GM12878 (cell line): ENCODE data around the gene CHST2. TPM values are rescaled to one million over a fixed set of nuclear protein-coding genes. Genes with fewer than 3 reads are reported as not detected.

ENCODE experiments used
- ATAC-seq: fragments of 200-7000 bp; cut with Tn5 transposase; 3 replicates; pipeline ENCODE4 v1.9.1; 2020; ENCODE audit warnings: mild to moderate bottlenecking, moderate library complexity
- BruUV-seq: library from RNA; stranded (reverse); fragments of 400-500 nt; replicated peaks from 2 replicates; lab custom pipeline; 2021; lab: Mats Ljungman, UMichigan
- CTCF ChIA-PET: fragments of 300-600 bp; sonication (Branson Sonifier 250); formaldehyde crosslinking; extraction: SDS; loops from one replicate; lab custom pipeline; 2021; ENCODE audit warnings: inconsistent platforms; lab: Yijun Ruan, JAX
- POLR2A ChIA-PET: fragments of 350-600 bp; formaldehyde crosslinking; extraction: SDS; loops from one replicate; lab custom pipeline; 2021; ENCODE audit warnings: inconsistent platforms; lab: Charles Lee
- RAD21 ChIA-PET: fragments of 300-600 bp; sonication (Branson Sonifier 250); formaldehyde crosslinking; loops from one replicate; lab custom pipeline; 2023; ENCODE audit warnings: antibody characterized with exemption; ENCODE audit not compliant: unreplicated experiment; lab: Charles Lee
- SMC1A ChIA-PET: fragments of 300-600 bp; sonication (Branson Sonifier 250); formaldehyde crosslinking; loops from one replicate; lab custom pipeline; 2023; ENCODE audit not compliant: unreplicated experiment, uncharacterized antibody; lab: Charles Lee
- DNase-seq: peaks from one replicate; pipeline ENCODE4 v3.0.0-alpha.2; 2011; ENCODE audit warnings: low read depth, low spot score
- FAIRE-seq: peaks from 3 replicates; lab custom pipeline; 2011; peaks lifted over from hg19 to GRCh38; lab: Jason Lieb, UNC
- H2AFZ ChIP-seq: 2 replicates; pipeline ENCODE4 v1.6.0; 2011; ENCODE audit warnings: low read depth, low read length, control low read depth; ENCODE audit not compliant: control insufficient read depth
- H3K27ac ChIP-seq: 2 replicates; pipeline ENCODE4 v1.5.1; 2011; ENCODE audit warnings: control low read depth; ENCODE audit not compliant: control insufficient read depth, insufficient read depth
- H3K27me3 ChIP-seq, 2 experiments: replicated peaks in 1 of 2; 2 replicates each; pipeline versions ENCODE4 v1.6.0 to v1.6.1; 2011; ENCODE audit warnings: low read length in 1 of 2; ENCODE audit not compliant: control insufficient read depth in 2 of 2, insufficient read depth in 2 of 2
- H3K36me3 ChIP-seq, 2 experiments: 2 replicates each; pipeline ENCODE4 v1.5.1; 2011; ENCODE audit warnings: low read length in 1 of 2; ENCODE audit not compliant: control insufficient read depth in 2 of 2, insufficient read depth in 2 of 2
- H3K4me1 ChIP-seq: 2 replicates; pipeline ENCODE4 v1.6.1; 2011; ENCODE audit warnings: mild to moderate bottlenecking, low read length, moderate library complexity, mixed read lengths; ENCODE audit not compliant: control insufficient read depth, insufficient read depth
- H3K4me2 ChIP-seq: 2 replicates; pipeline ENCODE4 v1.6.0; 2011; ENCODE audit warnings: control low read depth; ENCODE audit not compliant: control insufficient read depth, insufficient read depth
- H3K4me3 ChIP-seq: fragments of 200-600 bp; sonication (generic); 2 replicates; pipeline ENCODE4 v1.5.1; 2016
- H3K79me2 ChIP-seq: 2 replicates; pipeline ENCODE4 v1.6.0; 2011; ENCODE audit warnings: low read length; ENCODE audit not compliant: control insufficient read depth, insufficient read depth
- H3K9ac ChIP-seq: 2 replicates; pipeline ENCODE4 v1.8.0; 2011; ENCODE audit warnings: low read length, control low read depth, mixed read lengths; ENCODE audit not compliant: control insufficient read depth, insufficient read depth
- H3K9me3 ChIP-seq: replicated peaks from 3 replicates; pipeline ENCODE4 v1.5.1; 2011; ENCODE audit warnings: mild to moderate bottlenecking, low read length; ENCODE audit not compliant: control insufficient read depth, insufficient read depth
- H4K20me1 ChIP-seq: 2 replicates; pipeline ENCODE4 v1.6.0; 2011; ENCODE audit not compliant: control insufficient read depth, insufficient read depth
- ASH2L ChIP-seq: fragments of 300-600, 200-600 bp; sonication (generic); IDR thresholded peaks from 2 replicates; pipeline ENCODE4 v1.6.1; 2017; ENCODE audit warnings: low read depth, mild to moderate bottlenecking, borderline replicate concordance
- EP300 ChIP-seq, 2 experiments: fragments of 150-350 bp in 1 of 2; IDR thresholded peaks; 2 replicates each; pipeline ENCODE4 v1.6.1; 2011 to 2012; ENCODE audit warnings: low read depth in 2 of 2, low read length in 2 of 2, borderline replicate concordance in 1 of 2, improper control_type of control experiment in 1 of 2, inconsistent platforms in 1 of 2; ENCODE audit not compliant: control insufficient read depth in 1 of 2
- ETV6 ChIP-seq, 2 experiments: fragments of 450-650 bp in 1 of 2; IDR thresholded peaks in 1 of 2; conservative IDR thresholded peaks in 1 of 2; 2 replicates each; pipeline ENCODE4 v1.6.1; 2014; ENCODE audit warnings: antibody characterized with exemption in 1 of 2, borderline replicate concordance in 1 of 2, low read depth in 1 of 2, mild to moderate bottlenecking in 1 of 2, moderate library complexity in 1 of 2
- NBN ChIP-seq: fragments of 450-650 bp; IDR thresholded peaks from 2 replicates; pipeline ENCODE4 v1.6.1; 2016
- NFXL1 ChIP-seq: fragments of 450-650 bp; IDR thresholded peaks from 2 replicates; pipeline ENCODE4 v1.6.1; 2017; ENCODE audit warnings: antibody characterized with exemption, mild to moderate bottlenecking, borderline replicate concordance
- NKRF ChIP-seq: fragments of 450-650 bp; conservative IDR thresholded peaks from 2 replicates; pipeline ENCODE4 v1.6.1; 2017; ENCODE audit warnings: mild to moderate bottlenecking, moderate library complexity
- POLR2A ChIP-seq: IDR thresholded peaks from 2 replicates; pipeline ENCODE4 v1.6.1; 2011; ENCODE audit warnings: low read depth, mild to moderate bottlenecking, low read length
- SP1 ChIP-seq: IDR thresholded peaks from one replicate; pipeline ENCODE4 v1.6.1; 2011; ENCODE audit warnings: low read depth, low read length
- TCF3 ChIP-seq: IDR thresholded peaks from 2 replicates; pipeline ENCODE4 v1.6.1; 2012; ENCODE audit warnings: low read depth, mild to moderate bottlenecking, low read length, borderline replicate concordance; ENCODE audit not compliant: insufficient read depth
- WRNIP1 ChIP-seq: IDR thresholded peaks from 2 replicates; pipeline ENCODE4 v1.6.1; 2011; ENCODE audit warnings: low read depth, low read length, improper control_type of control experiment, borderline replicate concordance
- ZNF207 ChIP-seq: fragments of 450-650 bp; IDR thresholded peaks from 2 replicates; pipeline ENCODE4 v1.6.1; 2014; ENCODE audit warnings: antibody characterized with exemption, mild to moderate bottlenecking, borderline replicate concordance
- ZNF592 ChIP-seq: fragments of 450-650 bp; IDR thresholded peaks from 2 replicates; pipeline ENCODE4 v1.6.1; 2017; ENCODE audit warnings: mild to moderate bottlenecking, moderate library complexity
- WGBS: methylation state at CpG from one replicate; pipeline ENCODE4 v1.1.6; 2016; ENCODE audit warnings: low lambda C conversion rate; ENCODE audit not compliant: insufficient replicate concordance, insufficient coverage; ENCODE audit errors: missing lambda C conversion rate; 5-methylcytosine and 5-hydroxymethylcytosine counted together
- in situ Hi-C: fragments of 300-500 bp; cut with MboI; formaldehyde crosslinking; loops from 9 replicates; pipeline ENCODE4 v1.14.3; 2018; ENCODE audit warnings: mixed read lengths
- intact Hi-C: fragments of 100-400 bp; cut with micrococcal nuclease; formaldehyde crosslinking; loops from one replicate; pipeline ENCODE4 v1.14.2; 2022; ENCODE audit not compliant: unreplicated experiment
- polyA plus RNA-seq, 11 experiments: library from polyadenylated mRNA; depleted of rRNA in 4 of 11; unstranded in 6 of 11; stranded (reverse) in 5 of 11; fragments of >200 nt; fragmentation: Nextera tagmentation in 4 of 11; fragmentation: Illumina TruSeq in 1 of 11; extraction: Ambion mirVana in 4 of 11; extraction: Trizol in 1 of 11; gene quantifications; 1 replicate in 1 of 11; 2 replicates in 10 of 11; pipeline versions ENCODE4 v1.2.1 to v1.2.3, GENCODE V29; 2011 to 2016; ENCODE audit warnings: inconsistent platforms in 2 of 11, missing spikeins in 2 of 11, low read depth in 1 of 11
- total RNA-seq, 4 experiments: library from RNA; depleted of rRNA in 3 of 4; stranded (reverse); fragments of >200 nt in 3 of 4; fragmentation: Illumina TruSeq in 1 of 4; extraction: Trizol in 1 of 4; gene quantifications; 2 replicates each; pipeline versions ENCODE4 v1.2.1 to v1.2.3, GENCODE V29; 2013 to 2021

CHST2 gene
- total and polyA plus RNA-seq, 10 of the 15 experiments (the other 5 are each of a cell fraction or from before 2014, with no cell fraction given) = 1.6 to 37.2 (median 8.8) TPM

GRCh38 chr3:143122089-143122430 is 2.5 kb downstream of the CHST2 start (continued):
- no peak for TF ChIP-seq NFXL1
- TF ChIP-seq, all 136 proteins: peak for 0

- H3K79me2 ChIP-seq = peaks cover 43% of the 10 kb centered on the region
- TF ChIP-seq SP1 = no peak
- TF ChIP-seq ETV6 (conservative IDR thresholded peaks at IDR 0.05 in 1 of 2, IDR thresholded peaks at IDR 0.05 in 1 of 2; ENCODE audit: borderline replicate concordance in 1 of 2, low read depth in 1 of 2) = no peak
- no peak for TF ChIP-seq NBN
- peak; percentile 19 to 68; a peak in 3 of 4 replicates for TF ChIP-seq EP300 (IDR thresholded peaks at IDR 0.05; ENCODE audit: borderline replicate concordance in 1 of 2, control insufficient read depth in 1 of 2, low read depth in 2 of 2, low read length in 2 of 2)
- TF ChIP-seq NKRF = no peak
- TF ChIP-seq ZNF592 = no peak
- no peak for TF ChIP-seq TCF3
- no peak for TF ChIP-seq WRNIP1
- TF ChIP-seq ASH2L = no peak
- TF ChIP-seq ZNF207 = no peak
- no peak for TF ChIP-seq POLR2A
Observed at GRCh38 chr3:143122608-143123352, 3.2 kb downstream of the CHST2 start.

More at GRCh38 chr3:143122608-143123352, 3.2 kb downstream of the CHST2 start:
- Histone ChIP-seq H4K20me1 (no peaks in the 10 kb centered on the region), H2AFZ (peak overlapping the region; percentile 52; the same call in 1 of the 2 replicates), H3K9ac (peak overlapping the region; percentile 69), H3K4me2 (peak overlapping the region; percentile 99), H3K27me3 (no peaks in the 10 kb centered on the region), H3K4me3 (peak overlapping the region; percentile 94), H3K4me1 (peaks cover 14% of the 10 kb centered on the region), H3K36me3 (0 out of 4 replicates have a peak, but pooled peaks cover 0 to 5% of the 10 kb centered on the region in 2 experiments), H3K27ac (peak overlapping the region; percentile 93), H3K9me3 (no peaks in the 10 kb centered on the region)
- ChIA-PET POLR2A (interaction anchor here (1.2 kb wide), 1 partner anchor 115 kb away, joined by 3 read pairs; no protein-coding TSS in a partner anchor), RAD21 (interaction anchor here (1.0 to 3.3 kb wide), 9 partner anchors 10 to 551 kb away, joined by 3 to 15 read pairs (median 5); no protein-coding TSS in a partner anchor), CTCF (interaction anchor here (0.6 to 2.2 kb wide), 6 partner anchors 11 to 551 kb away, joined by 3 to 9 read pairs (median 4); no protein-coding TSS in a partner anchor), SMC1A (interaction anchor here (0.7 to 4.6 kb wide), 14 partner anchors 8 to 552 kb away, joined by 3 to 41 read pairs (median 4); no protein-coding TSS in a partner anchor)
- DNase-seq (no peak), ATAC-seq (peak; percentile 7), FAIRE-seq (peak; percentile 65)
- intact Hi-C loops (loop anchor here (1.0 to 10.0 kb wide), 7 partner anchors 36 to 412 kb away; no protein-coding TSS in a partner anchor), in situ Hi-C loops (loop anchor here (5.0 kb wide), 1 partner anchor 550 kb away; no protein-coding TSS in a partner anchor)
- 1% methylated on average over 4 of the region's 4 CpGs for WGBS
- TSS peak; percentile 46 for BruUV-seq
